T-helper 1 cell treated with Interleukin-12 subunit alpha and Interleukin-12 subunit beta and Interleukin-4 antibody, amounts not matched to agents 30 μg/mL and 1 μg/mL, for 36 hours (primary cell): ENCODE measurements around the gene NDUFA11.
A peak's percentile ranks its signal among the peaks of the same experiment; 100 is the strongest.

Experiments
- H3K27ac Mint-ChIP-seq: one replicate; pipeline ENCODE4 v1.8.0; 2021; ENCODE audit warnings: mild to moderate bottlenecking, mixed read lengths
- H3K27me3 Mint-ChIP-seq: one replicate; pipeline ENCODE4 v1.8.0; 2021; ENCODE audit warnings: low read depth, mixed read lengths
- H3K36me3 Mint-ChIP-seq: one replicate; pipeline ENCODE4 v1.8.0; 2021; ENCODE audit warnings: low read depth, mixed read lengths
- H3K4me1 Mint-ChIP-seq: one replicate; pipeline ENCODE4 v1.8.0; 2021; ENCODE audit warnings: low read depth, mixed read lengths
- H3K4me3 Mint-ChIP-seq: one replicate; pipeline ENCODE4 v1.8.0; 2021; ENCODE audit warnings: mild to moderate bottlenecking, moderate library complexity, mixed read lengths
- H3K9me3 Mint-ChIP-seq: one replicate; pipeline ENCODE4 v1.8.0; 2021; ENCODE audit warnings: mixed read lengths

Gene NDUFA11

DNA sequence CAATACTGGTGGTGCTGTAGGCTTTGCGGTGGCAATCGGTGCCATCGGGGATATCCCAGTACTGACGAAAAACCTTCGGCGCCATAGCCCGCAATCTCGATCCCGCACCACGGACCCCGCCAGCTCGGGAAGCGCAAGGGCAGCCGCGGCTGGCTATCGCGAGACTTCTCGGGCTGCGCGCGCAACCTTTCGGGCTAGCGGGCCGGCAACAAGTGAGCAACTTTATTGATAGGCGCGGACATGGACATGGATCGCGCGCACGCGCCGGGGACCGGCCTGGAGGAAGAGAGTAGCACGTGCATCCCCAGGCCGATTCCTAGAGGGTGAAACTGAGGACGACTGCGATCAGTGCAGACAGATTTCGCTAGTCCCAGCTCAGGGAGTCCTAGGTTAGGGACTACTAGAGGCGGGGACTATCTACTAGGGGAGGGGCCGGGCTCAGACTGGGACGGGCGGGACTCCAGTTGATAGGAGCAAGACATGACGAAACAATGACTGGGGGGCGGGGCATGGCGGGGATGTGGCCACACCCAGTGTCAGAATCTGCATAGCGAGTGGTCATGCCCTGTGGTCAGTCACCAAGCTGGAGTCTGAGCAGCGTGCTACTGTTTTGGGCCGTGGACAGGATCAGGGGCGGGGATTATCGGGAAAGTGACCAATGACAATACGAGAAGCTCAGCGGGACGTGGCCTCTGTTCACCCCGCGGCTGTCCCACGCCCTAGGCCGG, at the start of gene NDUFA11:
NDUFA11 (minus strand) TSS at position 167 of the 728 bp plus-strand sequence; CDS start at position 85, 82 bp downstream.
- Mint-ChIP-seq H3K4me1 (peaks cover 16% of the 10 kb centered on the region), H3K27me3 (no peaks in the 10 kb centered on the region), H3K36me3 (peaks cover 11% of the 10 kb centered on the region)

DNA sequence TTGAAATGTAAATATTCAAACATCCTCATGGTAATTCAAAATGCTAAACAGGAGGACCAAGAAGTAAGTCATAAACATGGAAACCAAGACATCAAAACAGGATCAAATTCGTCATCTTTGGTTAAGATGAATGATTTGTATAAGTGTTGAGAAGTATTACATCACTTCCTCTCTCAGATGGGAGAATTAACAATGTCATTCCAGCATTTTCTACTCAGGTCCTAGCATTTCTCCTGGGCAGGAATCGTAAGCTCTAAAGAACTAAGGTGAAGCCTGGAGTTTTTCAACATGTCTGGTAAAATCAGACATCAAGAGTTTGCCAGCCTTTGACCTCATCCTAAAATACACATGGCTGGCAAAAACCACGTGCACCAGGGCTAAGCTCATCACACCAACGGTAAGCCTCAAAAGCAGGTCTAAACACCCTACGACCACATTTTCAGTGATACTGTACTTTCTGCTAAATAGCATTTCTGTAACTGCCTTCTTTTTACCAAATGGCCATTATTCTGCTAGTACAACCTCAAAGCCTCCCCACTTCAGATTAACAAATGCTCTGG, 49.5 kb upstream of the NDUFA11 start:
- Mint-ChIP-seq H3K27ac (peak overlapping the region; percentile 98), H3K4me3 (peak overlapping the region; percentile 74), H3K27me3 (no peaks in the 10 kb centered on the region), H3K36me3 (peaks cover 11% of the 10 kb centered on the region), H3K4me1 (peaks cover 70% of the 10 kb centered on the region), H3K9me3 (no peaks in the 10 kb centered on the region)

More for the DNA sequence above, at the start of gene NDUFA11:
- H3K4me3 Mint-ChIP-seq, result peak within 1 kb of the TSS; percentile 94
- no peaks in the 10 kb centered on the region for H3K9me3 Mint-ChIP-seq
- peak within 1 kb of the TSS; percentile 100 for H3K27ac Mint-ChIP-seq

DNA sequence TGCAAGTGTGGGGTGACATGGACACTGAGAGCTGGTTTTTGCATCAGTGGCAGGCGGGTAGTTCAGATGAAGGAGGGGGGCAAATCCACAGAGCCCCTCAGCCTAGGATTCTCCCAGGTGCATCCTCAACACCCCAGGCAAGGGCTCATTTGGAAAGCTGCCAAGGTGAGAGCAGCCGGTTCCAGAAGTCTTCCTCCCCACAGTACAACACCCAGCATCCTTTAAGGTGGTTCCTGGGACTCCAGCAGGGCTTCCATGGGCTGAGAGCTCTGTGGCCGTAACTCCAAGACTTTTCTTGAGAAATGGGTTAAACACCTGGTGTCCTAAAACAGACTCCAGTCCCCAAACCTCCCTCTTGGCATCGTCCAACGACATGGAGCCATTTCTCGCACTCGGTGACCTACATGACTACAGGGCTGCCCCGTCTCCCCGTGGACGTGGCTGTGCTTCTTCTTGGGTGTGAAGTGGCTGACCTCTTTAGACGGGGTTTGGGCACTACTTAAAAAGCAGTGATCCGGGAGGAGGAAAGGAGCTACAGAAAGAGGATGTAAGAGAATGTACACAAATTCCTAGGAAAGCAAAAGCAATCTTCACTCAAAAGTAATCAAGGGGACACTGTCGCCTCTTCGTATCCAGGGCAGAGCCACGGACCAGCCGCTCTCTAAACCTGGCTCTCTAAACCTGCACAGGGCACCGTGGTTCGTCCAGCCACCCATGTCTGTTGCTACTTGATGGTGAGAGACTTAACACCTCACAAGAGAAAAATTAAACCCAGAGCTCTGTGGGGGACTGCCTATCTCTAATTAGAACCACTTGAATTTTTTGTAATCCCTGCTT, 48.8 kb upstream of the NDUFA11 start:
- no peaks in the 10 kb centered on the region for H3K9me3 Mint-ChIP-seq
- no peaks in the 10 kb centered on the region for H3K27me3 Mint-ChIP-seq
- H3K4me3 Mint-ChIP-seq, result peak overlapping the region; percentile 74
- peaks cover 72% of the 10 kb centered on the region for H3K4me1 Mint-ChIP-seq
- peaks cover 9% of the 10 kb centered on the region for H3K36me3 Mint-ChIP-seq
- peak overlapping the region; percentile 98 for H3K27ac Mint-ChIP-seq

DNA sequence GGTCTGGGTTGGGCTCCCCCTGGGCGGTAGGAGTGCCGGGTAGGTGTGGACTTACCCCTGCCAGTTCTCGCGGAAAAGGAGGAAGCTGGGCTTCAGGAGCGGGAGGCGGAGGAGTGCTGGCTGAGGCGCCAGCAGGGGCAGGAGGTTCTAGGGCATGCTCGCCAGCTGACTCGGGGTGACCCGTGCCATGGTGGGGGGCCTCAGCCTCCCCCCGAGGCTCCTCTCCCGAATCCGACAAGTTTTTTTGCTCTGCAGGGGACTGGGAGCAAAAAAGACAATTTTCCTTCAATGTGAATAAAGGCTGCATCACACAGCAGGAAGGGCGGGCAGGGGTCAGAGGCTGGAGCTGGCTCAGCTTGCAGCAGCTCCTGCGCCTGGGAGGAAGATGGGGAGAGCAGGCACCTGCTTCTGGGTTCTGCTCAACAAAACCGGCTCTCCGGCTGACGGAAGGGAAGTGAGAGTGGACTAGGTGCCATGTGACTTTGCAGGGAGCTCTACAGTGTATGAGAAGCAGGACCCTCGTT, 47.8 kb upstream of the NDUFA11 start:
- no peak overlapping the region for H3K4me3 Mint-ChIP-seq
- H3K27ac Mint-ChIP-seq, result peak overlapping the region; percentile 98
- peaks cover 76% of the 10 kb centered on the region for H3K4me1 Mint-ChIP-seq
- peaks cover 11% of the 10 kb centered on the region for H3K36me3 Mint-ChIP-seq
- H3K27me3 Mint-ChIP-seq, result no peaks in the 10 kb centered on the region
- H3K9me3 Mint-ChIP-seq, result no peaks in the 10 kb centered on the region

DNA sequence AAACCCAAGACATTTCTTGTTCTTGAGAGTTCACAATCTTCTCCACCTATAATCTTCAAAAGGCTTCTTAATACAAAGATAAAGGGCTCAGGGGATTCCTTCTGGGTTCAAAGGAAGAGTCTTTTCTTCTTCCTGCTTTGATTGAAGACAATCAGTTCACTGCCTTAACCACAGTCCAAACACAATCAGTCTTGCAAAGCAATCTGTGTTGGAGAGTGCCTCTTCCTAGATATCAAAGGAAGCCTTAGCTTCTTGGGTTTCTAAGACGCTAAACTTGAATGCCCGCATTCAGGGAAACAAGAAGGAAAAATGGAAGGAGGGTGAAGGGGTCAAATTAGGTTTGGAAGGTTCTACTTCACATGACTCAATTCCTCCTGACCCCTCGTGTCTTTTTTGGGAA, 47.2 kb upstream of the NDUFA11 start:
- H3K4me1 Mint-ChIP-seq, result peaks cover 74% of the 10 kb centered on the region
- peaks cover 13% of the 10 kb centered on the region for H3K36me3 Mint-ChIP-seq
- no peaks in the 10 kb centered on the region for H3K27me3 Mint-ChIP-seq
- peak overlapping the region; percentile 88 for H3K27ac Mint-ChIP-seq
- no peaks in the 10 kb centered on the region for H3K9me3 Mint-ChIP-seq
- H3K4me3 Mint-ChIP-seq, result peak overlapping the region; percentile 57

DNA sequence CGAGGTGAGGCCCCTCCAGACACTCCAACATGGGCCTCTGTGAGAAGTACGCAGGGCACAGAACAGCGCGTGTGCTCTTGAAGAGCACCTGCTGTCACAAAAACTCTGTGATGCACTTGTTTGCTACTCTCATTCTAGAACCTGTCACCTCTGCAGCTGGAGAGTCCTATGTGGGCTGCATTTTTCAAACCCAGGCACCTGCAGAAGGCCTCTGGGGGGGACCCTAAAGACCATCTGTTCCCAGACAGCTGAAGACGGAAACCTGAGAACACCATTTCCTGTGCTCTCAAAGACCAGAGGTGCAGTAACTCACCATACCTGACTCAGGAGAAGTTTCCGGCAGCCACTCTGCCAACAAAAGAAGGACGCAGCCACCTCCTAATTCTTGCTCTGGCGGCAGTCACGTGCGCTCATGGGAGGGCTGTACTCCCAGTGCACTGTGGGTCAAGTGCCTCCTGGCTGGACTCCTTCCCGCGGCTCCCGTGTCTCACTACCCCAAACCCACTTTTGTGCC, 46.3 kb upstream of the NDUFA11 start:
- peaks cover 71% of the 10 kb centered on the region for H3K4me1 Mint-ChIP-seq
- peaks cover 16% of the 10 kb centered on the region for H3K36me3 Mint-ChIP-seq
- H3K27me3 Mint-ChIP-seq, result no peaks in the 10 kb centered on the region
- H3K4me3 Mint-ChIP-seq, result peak overlapping the region; percentile 57
- peak overlapping the region; percentile 88 for H3K27ac Mint-ChIP-seq
- no peaks in the 10 kb centered on the region for H3K9me3 Mint-ChIP-seq

DNA sequence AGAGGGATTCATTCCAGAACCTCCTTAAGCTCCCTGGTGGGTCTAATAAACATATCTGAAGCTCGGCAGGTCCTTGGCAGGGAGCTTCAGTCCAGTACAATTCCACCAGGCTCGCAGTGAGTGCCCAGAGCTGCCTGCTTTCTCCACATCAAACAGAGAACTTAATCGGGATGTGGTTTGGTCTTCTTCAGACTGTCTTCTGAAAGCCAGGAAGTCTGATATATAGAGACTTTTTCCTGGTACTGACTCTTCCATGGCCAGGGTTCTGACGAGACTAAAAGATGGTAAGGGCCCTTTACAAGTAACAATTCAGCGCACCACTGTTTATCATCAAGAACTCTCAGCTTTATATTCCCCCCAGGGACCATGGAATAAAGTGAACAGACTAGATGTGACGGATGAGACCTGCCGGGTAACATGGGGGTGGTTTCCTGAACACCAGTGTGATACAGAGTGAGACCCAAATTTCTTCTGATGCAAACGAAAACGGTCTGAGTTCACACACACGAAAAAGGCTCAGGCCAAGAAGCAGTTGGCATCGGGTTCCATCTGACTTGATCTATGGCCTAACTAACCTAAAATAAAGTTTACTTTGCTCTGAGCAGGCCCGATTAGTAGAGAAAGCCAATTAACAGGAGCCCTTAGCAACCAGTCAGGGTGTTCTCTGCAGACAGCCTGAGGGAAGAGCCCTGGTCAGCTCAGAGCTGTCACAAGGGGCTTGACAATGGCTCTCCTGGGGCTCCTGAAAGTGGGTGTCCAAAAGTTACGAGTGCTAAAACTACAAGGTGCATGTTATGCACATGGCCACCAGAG, 45.4 kb upstream of the NDUFA11 start:
- H3K27me3 Mint-ChIP-seq, result no peaks in the 10 kb centered on the region
- H3K36me3 Mint-ChIP-seq, result peaks cover 16% of the 10 kb centered on the region
- H3K9me3 Mint-ChIP-seq, result no peaks in the 10 kb centered on the region
- peak overlapping the region; percentile 88 for H3K27ac Mint-ChIP-seq
- peak overlapping the region; percentile 71 for H3K4me3 Mint-ChIP-seq
- peaks cover 65% of the 10 kb centered on the region for H3K4me1 Mint-ChIP-seq

DNA sequence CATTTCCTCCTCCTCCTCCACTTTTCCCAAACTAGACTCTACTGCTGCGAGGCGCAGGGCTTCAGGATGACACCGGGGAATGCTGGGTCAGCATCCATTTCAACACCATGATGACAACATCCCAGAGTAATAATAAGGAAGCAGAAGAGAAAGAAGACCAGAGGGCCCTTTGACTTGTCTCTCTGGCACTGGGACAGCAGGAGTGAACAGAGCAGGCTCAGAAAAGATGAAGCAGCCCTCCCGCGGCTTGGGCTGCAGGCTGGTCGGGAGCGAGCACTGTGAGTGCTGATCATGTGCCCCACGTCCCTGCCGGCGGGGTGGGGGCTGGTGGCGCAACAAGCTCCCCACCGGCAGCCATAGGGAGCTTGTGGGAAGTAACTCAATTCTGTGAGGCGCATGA, 43.8 kb upstream of the NDUFA11 start:
- Mint-ChIP-seq H3K4me1 (peaks cover 49% of the 10 kb centered on the region), H3K27ac (peak overlapping the region; percentile 76), H3K27me3 (no peaks in the 10 kb centered on the region), H3K9me3 (no peaks in the 10 kb centered on the region), H3K4me3 (no peak overlapping the region), H3K36me3 (peaks cover 16% of the 10 kb centered on the region)

DNA sequence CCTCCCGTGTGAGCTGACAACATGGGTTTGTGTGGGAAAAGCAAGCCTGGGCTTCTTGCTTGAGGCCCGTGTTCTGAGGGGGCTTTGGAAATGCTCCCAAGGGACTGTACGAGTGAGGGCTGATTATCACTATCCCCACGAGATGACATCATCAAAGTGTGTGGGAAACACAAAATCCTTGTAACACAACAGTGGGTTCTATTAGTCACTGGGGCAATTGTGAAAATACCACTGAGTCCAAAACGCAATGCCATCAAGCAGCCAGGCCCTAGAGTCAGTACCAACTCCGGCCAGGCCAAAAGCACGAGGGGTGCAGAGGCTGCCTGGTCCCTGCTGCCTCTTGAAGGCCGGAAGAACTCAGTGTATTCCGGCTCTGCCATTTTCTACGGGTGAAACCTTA, 40.0 kb upstream of the NDUFA11 start:
- Mint-ChIP-seq H3K36me3 (peaks cover 16% of the 10 kb centered on the region), H3K4me3 (no peak overlapping the region), H3K9me3 (no peaks in the 10 kb centered on the region), H3K27me3 (no peaks in the 10 kb centered on the region), H3K27ac (no peak overlapping the region), H3K4me1 (peaks cover 16% of the 10 kb centered on the region)

DNA sequence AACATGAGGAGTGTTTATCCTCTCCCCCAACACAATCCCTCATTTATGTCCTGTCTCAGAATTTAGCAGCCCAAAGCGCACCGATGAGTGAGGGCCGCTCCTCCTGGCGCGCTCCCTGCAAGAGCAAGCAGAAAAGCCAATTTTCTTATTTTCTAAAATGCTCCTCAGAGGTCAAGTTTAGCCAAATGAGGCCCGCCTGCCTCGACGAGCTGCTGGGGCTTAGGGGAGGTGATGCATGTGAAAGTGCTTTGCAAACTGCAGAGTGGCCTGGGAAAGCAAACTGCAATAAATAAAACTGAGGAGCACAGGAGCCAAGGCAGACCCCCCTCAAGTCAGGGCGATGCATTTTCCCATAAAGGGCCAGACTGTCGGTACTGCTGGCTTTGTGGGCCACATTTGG, 39.5 kb upstream of the NDUFA11 start:
- H3K27ac Mint-ChIP-seq, result no peak overlapping the region
- peaks cover 14% of the 10 kb centered on the region for H3K36me3 Mint-ChIP-seq
- no peaks in the 10 kb centered on the region for H3K27me3 Mint-ChIP-seq
- H3K4me1 Mint-ChIP-seq, result peaks cover 13% of the 10 kb centered on the region
- H3K4me3 Mint-ChIP-seq, result no peak overlapping the region
- no peaks in the 10 kb centered on the region for H3K9me3 Mint-ChIP-seq

DNA sequence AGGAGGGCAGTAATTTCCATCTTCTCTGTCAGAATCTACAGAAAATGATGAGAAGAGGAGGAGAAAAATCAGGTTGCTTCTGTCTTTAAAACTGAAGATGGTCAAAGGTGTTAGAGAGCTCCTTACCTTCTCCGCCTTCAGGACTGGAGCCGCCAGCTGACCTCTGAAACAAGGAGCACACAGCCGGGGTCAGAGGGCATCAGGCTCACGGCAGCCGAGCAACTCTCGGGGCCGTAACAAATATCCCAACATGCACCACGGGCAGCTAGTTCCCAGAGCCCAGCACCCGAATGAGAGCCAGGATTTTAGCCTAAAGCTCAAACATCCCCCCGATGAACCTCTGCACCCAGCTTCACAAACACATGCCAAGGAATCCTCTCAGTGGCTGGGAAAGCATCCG, 38.1 kb upstream of the NDUFA11 start:
- Mint-ChIP-seq H3K9me3 (no peaks in the 10 kb centered on the region), H3K36me3 (peaks cover 16% of the 10 kb centered on the region), H3K27me3 (no peaks in the 10 kb centered on the region), H3K4me3 (no peak overlapping the region), H3K27ac (no peak overlapping the region), H3K4me1 (peaks cover 5% of the 10 kb centered on the region)

DNA sequence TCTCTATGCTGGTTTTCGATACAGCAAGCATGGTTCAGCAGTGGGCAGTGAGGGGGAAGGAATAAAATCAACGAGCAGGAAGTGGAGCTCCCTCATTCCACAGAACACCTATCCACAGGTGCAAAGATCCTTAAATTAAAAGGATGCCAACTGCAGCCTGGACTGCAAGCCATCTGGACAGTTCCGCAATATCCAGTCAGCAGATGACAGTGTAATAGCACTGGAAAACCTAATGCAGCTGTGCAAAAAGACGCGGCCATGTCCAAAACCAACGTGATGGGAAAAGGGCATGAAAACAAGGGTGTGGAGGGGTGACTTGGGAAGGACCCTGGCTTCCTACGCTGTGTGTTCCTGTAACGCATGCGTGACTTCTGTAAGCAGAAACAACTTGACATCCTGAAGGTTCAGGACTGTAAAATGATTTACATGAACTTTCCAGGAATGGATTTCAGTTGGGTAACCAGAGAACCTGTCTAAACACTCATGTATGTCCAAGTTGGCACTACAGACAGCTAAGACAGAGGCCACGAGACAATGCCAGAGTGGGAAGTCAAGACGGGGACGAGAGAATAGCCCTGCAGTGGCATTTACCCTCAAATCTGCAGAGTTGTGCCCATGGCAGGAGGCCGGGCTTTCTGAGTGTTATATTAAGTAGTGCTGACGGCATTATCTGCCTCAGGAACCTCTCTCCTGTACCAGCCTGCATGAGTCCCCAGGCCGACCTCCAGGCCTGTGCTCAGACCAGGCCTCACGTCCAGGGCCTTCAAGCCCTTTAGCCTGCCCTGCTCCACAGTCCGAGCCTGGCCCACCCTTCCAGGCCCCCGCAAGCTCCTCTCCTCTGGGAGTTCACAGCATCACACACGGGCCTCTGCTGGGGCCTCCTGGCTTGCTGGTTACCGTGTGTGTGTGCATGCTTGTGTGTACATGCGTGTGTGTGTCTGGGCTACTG, 36.9 kb upstream of the NDUFA11 start:
- no peaks in the 10 kb centered on the region for H3K9me3 Mint-ChIP-seq
- no peaks in the 10 kb centered on the region for H3K27me3 Mint-ChIP-seq
- H3K36me3 Mint-ChIP-seq, result peaks cover 12% of the 10 kb centered on the region
- H3K4me1 Mint-ChIP-seq, result peaks cover 5% of the 10 kb centered on the region
- H3K27ac Mint-ChIP-seq, result no peak overlapping the region
- H3K4me3 Mint-ChIP-seq, result no peak overlapping the region

DNA sequence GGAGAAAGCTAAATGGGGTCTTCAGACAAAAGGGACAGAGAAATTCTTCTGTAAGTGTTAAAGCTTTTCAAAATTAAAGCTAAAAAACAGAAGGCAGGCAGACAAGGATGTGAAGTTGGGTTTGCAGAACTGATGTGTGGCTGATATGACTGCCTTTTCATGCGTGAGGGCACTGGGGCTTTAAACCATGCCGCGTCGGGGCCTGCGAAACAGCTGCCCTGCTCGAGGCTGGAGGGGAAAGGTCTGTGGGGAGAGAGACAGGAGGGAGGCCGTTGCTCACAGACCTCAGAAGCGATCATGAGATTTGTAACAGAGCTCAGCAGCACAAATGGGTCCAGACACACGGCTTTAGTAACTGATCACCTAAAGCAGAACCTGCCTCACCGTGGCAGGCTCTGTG, 34.0 kb upstream of the NDUFA11 start:
- H3K4me1 Mint-ChIP-seq, result peaks cover 3% of the 10 kb centered on the region
- H3K27ac Mint-ChIP-seq, result peak overlapping the region; percentile 38
- H3K9me3 Mint-ChIP-seq, result no peaks in the 10 kb centered on the region
- no peak overlapping the region for H3K4me3 Mint-ChIP-seq
- H3K36me3 Mint-ChIP-seq, result peaks cover 11% of the 10 kb centered on the region
- H3K27me3 Mint-ChIP-seq, result no peaks in the 10 kb centered on the region
